Sigmoid colon (tissue), 4 donors: ENCODE results near the gene ESPNL.

Source experiments
- EP300 ChIP-seq, 4 donors: sonication (generic); formaldehyde crosslinking; IDR thresholded peaks; one replicate each; pipeline ENCODE4 v1.6.1; 2017; ENCODE audit warnings: antibody characterized with exemption in 4 of 4
- POLR2A ChIP-seq, 2 donors: fragments of 450-650 bp; IDR thresholded peaks; one replicate each; pipeline ENCODE4 v1.6.1; 2016; ENCODE audit warnings: antibody characterized with exemption in 2 of 2, mild to moderate bottlenecking in 2 of 2, moderate library complexity in 2 of 2
- POLR2AphosphoS5 ChIP-seq, 4 donors: sonication (generic); formaldehyde crosslinking; IDR thresholded peaks; one replicate each; pipeline ENCODE4 v1.6.1; 2017; ENCODE audit warnings: antibody characterized with exemption in 4 of 4
- TF ChIP-seq, protein P1 (sequence below), 4 experiments: fragments of 450-650 bp in 3 of 4; fragments of 200-600 bp in 1 of 4; IDR thresholded peaks; one replicate each; pipeline ENCODE4 v1.5.1; 2016 to 2019; ENCODE audit warnings: antibody characterized with exemption in 4 of 4, mild to moderate bottlenecking in 3 of 4, moderate library complexity in 2 of 4

DNA sequence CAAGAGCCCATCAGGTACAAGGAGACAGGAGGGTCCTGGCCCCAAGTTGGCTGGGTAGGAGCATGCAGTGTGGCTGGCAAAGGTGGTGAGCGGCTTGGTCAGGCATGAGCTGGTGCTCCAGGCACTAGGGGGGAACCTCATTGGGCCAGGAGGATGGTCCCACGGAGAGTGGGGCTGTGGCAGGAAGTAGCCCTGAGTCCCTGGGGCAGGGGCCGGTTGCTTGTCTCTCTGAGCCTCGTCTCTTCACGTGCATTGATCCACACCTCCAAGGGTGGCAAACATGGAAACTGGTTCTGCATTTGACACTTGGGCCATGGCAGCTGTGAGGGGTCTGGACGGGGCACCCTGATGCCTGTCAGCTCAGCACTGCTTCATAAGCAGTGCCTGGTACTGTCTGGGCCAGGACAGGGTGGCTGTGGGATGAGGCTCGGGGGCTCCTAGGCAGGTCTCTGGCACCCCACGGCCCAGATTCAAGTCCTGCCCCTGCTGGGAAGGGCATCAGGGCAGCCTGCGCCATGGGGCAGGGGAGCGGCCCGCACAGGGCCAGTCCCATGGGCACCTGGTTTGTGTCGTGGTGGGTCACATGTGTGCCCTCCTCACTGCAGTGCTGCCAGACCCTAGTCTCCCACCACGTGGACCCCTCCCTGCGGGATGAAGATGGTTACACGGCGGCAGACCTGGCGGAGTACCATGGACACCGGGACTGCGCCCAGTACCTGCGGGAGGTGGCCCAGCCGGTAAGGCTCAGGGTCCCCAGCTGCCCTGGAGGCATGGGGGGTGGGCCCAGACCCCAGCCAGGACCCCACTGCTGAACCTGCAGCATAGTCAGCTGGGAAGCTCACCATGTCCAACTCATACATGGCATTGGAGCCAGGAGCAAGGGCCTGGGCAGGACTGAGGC lies 16.4 kb downstream of the ESPNL start:
- TF ChIP-seq, protein P1, sequence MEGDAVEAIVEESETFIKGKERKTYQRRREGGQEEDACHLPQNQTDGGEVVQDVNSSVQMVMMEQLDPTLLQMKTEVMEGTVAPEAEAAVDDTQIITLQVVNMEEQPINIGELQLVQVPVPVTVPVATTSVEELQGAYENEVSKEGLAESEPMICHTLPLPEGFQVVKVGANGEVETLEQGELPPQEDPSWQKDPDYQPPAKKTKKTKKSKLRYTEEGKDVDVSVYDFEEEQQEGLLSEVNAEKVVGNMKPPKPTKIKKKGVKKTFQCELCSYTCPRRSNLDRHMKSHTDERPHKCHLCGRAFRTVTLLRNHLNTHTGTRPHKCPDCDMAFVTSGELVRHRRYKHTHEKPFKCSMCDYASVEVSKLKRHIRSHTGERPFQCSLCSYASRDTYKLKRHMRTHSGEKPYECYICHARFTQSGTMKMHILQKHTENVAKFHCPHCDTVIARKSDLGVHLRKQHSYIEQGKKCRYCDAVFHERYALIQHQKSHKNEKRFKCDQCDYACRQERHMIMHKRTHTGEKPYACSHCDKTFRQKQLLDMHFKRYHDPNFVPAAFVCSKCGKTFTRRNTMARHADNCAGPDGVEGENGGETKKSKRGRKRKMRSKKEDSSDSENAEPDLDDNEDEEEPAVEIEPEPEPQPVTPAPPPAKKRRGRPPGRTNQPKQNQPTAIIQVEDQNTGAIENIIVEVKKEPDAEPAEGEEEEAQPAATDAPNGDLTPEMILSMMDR (IDR thresholded peaks at IDR 0.05) = no peak
- TF ChIP-seq POLR2A (IDR thresholded peaks at IDR 0.05) = no peak
- no peak for TF ChIP-seq EP300 (IDR thresholded peaks at IDR 0.05)
- no peak for TF ChIP-seq POLR2AphosphoS5 (IDR thresholded peaks at IDR 0.05)
